OCI-LY7 (cell line): ENCODE results near the gene VPS26A.

Experiments used
- EZH2phosphoT487 ChIP-seq: fragments of 200-600 bp; sonication (generic); IDR thresholded peaks from 2 replicates; pipeline ENCODE4 v1.6.1; 2018; ENCODE audit warnings: low read depth, borderline replicate concordance, mild to moderate bottlenecking, mixed run types, antibody characterized with exemption, low read length, moderate library complexity, mixed read lengths
- TF ChIP-seq, protein P1 (sequence below): fragments of 200-600 bp; sonication (generic); conservative IDR thresholded peaks from 2 replicates; pipeline ENCODE4 v1.5.1; 2014; ENCODE audit warnings: mild to moderate bottlenecking, antibody characterized with exemption, low read length, moderate library complexity, mixed read lengths

DNA sequence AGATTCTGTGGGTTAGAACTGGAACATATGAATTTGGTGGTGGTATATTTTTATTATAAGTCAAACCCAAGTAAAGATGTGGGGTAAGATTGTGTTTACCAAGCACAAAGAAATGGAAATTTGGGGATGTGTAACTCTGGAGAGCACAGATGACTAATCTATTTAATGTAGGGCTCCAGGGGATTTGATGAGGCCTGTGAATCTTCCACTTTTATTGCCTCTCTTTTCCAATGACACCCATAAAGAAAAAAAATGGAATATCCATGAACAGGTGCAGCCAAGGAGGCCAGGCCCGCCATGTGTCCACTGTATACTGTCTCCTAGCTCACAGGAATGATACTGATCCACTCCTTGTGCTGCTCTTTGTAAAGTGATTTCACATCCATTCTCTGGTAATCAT lies 33.3 kb upstream of the VPS26A start:
- TF ChIP-seq, protein P1, sequence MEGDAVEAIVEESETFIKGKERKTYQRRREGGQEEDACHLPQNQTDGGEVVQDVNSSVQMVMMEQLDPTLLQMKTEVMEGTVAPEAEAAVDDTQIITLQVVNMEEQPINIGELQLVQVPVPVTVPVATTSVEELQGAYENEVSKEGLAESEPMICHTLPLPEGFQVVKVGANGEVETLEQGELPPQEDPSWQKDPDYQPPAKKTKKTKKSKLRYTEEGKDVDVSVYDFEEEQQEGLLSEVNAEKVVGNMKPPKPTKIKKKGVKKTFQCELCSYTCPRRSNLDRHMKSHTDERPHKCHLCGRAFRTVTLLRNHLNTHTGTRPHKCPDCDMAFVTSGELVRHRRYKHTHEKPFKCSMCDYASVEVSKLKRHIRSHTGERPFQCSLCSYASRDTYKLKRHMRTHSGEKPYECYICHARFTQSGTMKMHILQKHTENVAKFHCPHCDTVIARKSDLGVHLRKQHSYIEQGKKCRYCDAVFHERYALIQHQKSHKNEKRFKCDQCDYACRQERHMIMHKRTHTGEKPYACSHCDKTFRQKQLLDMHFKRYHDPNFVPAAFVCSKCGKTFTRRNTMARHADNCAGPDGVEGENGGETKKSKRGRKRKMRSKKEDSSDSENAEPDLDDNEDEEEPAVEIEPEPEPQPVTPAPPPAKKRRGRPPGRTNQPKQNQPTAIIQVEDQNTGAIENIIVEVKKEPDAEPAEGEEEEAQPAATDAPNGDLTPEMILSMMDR, result no peak
- no peak for TF ChIP-seq EZH2phosphoT487
